A549 (cell line): Measurements from ENCODE around the gene GCK. TPM values are rescaled to one million over a fixed set of nuclear protein-coding genes. Genes with fewer than 3 reads are reported as not detected.

Experiments used
- ATAC-seq, 2 experiments: fragments of 200-7000 bp in 1 of 2; fragments of >200 bp in 1 of 2; cut with Nextera tagmentation in 1 of 2; cut with Tn5 transposase in 1 of 2; 3 replicates each; pipeline versions ENCODE4 v1.8.0 to v1.9.1; 2018 to 2020; ENCODE audit warnings: mild to moderate bottlenecking in 1 of 2, moderate library complexity in 1 of 2
- CTCF ChIA-PET: fragments of 300-600 bp; sonication (Branson Sonifier 250); formaldehyde crosslinking; extraction: SDS; loops from one replicate; lab custom pipeline; 2021; ENCODE audit warnings: antibody characterized with exemption, inconsistent platforms; lab: Yijun Ruan, JAX
- POLR2A ChIA-PET: fragments of 350-600 bp; formaldehyde crosslinking; extraction: SDS; loops from one replicate; lab custom pipeline; 2021; ENCODE audit warnings: antibody characterized with exemption, inconsistent platforms; lab: Yijun Ruan, JAX
- DNase-seq, 2 experiments: peaks; one replicate each; pipeline versions ENCODE4 v3.0.0 to v3.0.0-alpha.2; 2011 to 2016; ENCODE audit warnings: low read depth in 1 of 2, low spot score in 1 of 2
- FAIRE-seq: peaks from 2 replicates; lab custom pipeline; 2011; peaks lifted over from hg19 to GRCh38; lab: Jason Lieb, UNC
- H3K27ac ChIP-seq, 2 experiments: fragments of >200 bp; sonication (Bioruptor Twin); formaldehyde crosslinking; 3 replicates each; pipeline ENCODE4 v1.5.1; 2016 to 2017
- H3K4me1 ChIP-seq: fragments of >200 bp; sonication (Bioruptor Twin); formaldehyde crosslinking; 3 replicates; pipeline ENCODE4 v1.6.1; 2016
- H3K4me2 ChIP-seq: fragments of >200 bp; sonication (Bioruptor Twin); formaldehyde crosslinking; 3 replicates; pipeline ENCODE4 v1.6.1; 2016
- H3K4me3 ChIP-seq: fragments of >200 bp; sonication (Bioruptor Twin); formaldehyde crosslinking; 3 replicates; pipeline ENCODE4 v1.5.1; 2016
- H3K9me3 ChIP-seq: fragments of >200 bp; sonication (Bioruptor Twin); formaldehyde crosslinking; 3 replicates; pipeline ENCODE4 v1.6.1; 2016
- CBX2 ChIP-seq: fragments of 200-600 bp; sonication (generic); IDR thresholded peaks from 2 replicates; pipeline ENCODE4 v1.6.1; 2016; ENCODE audit warnings: low read depth, mild to moderate bottlenecking, borderline replicate concordance
- CBX8 ChIP-seq: fragments of 200-600 bp; sonication (generic); IDR thresholded peaks from 2 replicates; pipeline ENCODE4 v1.6.1; 2016
- CHD4 ChIP-seq: fragments of 200-600 bp; sonication (generic); IDR thresholded peaks from 2 replicates; pipeline ENCODE4 v1.6.1; 2016; ENCODE audit warnings: antibody characterized with exemption, mild to moderate bottlenecking, borderline replicate concordance
- E2F6 ChIP-seq: IDR thresholded peaks from 2 replicates; pipeline ENCODE4 v1.6.1; 2012; ENCODE audit warnings: low read depth, borderline replicate concordance
- EHMT2 ChIP-seq: fragments of 200-600 bp; sonication (generic); IDR thresholded peaks from 2 replicates; pipeline ENCODE4 v1.6.1; 2016; ENCODE audit warnings: antibody characterized with exemption, low read depth, mild to moderate bottlenecking, moderate library complexity
- ELK1 ChIP-seq: fragments of 150-350 bp; IDR thresholded peaks from 2 replicates; pipeline ENCODE4 v1.6.1; 2014; ENCODE audit warnings: low read depth, mild to moderate bottlenecking, low read length
- FOSB ChIP-seq: fragments of 250-450 bp; sonication (Bioruptor Pico); IDR thresholded peaks from 2 replicates; pipeline ENCODE4 v1.5.0; 2020; ENCODE audit warnings: mild to moderate bottlenecking, moderate library complexity
- FOXS1 ChIP-seq: fragments of 250-450 bp; sonication (Bioruptor Pico); IDR thresholded peaks from 2 replicates; pipeline ENCODE4 v1.5.0; 2020; ENCODE audit warnings: mild to moderate bottlenecking, moderate library complexity
- HES2 ChIP-seq: fragments of >200 bp; sonication (Bioruptor Twin); formaldehyde crosslinking; IDR thresholded peaks from 2 replicates; pipeline ENCODE4 v1.6.1; 2016
- HOXB5 ChIP-seq: fragments of 250-450 bp; sonication (Bioruptor Pico); IDR thresholded peaks from 2 replicates; pipeline ENCODE4 v1.5.0; 2020; ENCODE audit warnings: mild to moderate bottlenecking, moderate library complexity
- JUN ChIP-seq, 2 experiments: fragments of >200 bp; sonication (Bioruptor Twin); formaldehyde crosslinking; IDR thresholded peaks; 2 replicates in 1 of 2; 3 replicates in 1 of 2; pipeline ENCODE4 v1.6.1; 2016 to 2017
- JUNB ChIP-seq: fragments of >200 bp; sonication (Bioruptor Twin); formaldehyde crosslinking; IDR thresholded peaks from 2 replicates; pipeline ENCODE4 v1.6.1; 2016
- KDM1A ChIP-seq: fragments of 200-600 bp; sonication (generic); IDR thresholded peaks from 2 replicates; pipeline ENCODE4 v1.6.1; 2016; ENCODE audit warnings: low read depth, mild to moderate bottlenecking
- KDM5A ChIP-seq: fragments of 200-600 bp; sonication (generic); IDR thresholded peaks from 2 replicates; pipeline ENCODE4 v1.6.1; 2016; ENCODE audit warnings: antibody characterized with exemption, mild to moderate bottlenecking
- MAZ ChIP-seq: fragments of 150-350 bp; IDR thresholded peaks from 2 replicates; pipeline ENCODE4 v1.6.1; 2014; ENCODE audit warnings: antibody characterized with exemption, low read depth, low read length, borderline replicate concordance
- NFE2L2 ChIP-seq: fragments of 150-350 bp; conservative IDR thresholded peaks from 2 replicates; pipeline ENCODE4 v1.6.1; 2014; ENCODE audit warnings: low read length
- NR3C1 ChIP-seq: fragments of >200 bp; sonication (Bioruptor Twin); formaldehyde crosslinking; IDR thresholded peaks from 3 replicates; pipeline ENCODE4 v1.6.1; 2017
- POLR2A ChIP-seq: IDR thresholded peaks from 2 replicates; pipeline ENCODE4 v1.6.1; 2012; ENCODE audit warnings: mild to moderate bottlenecking, low read length
- POLR2AphosphoS2 ChIP-seq: conservative IDR thresholded peaks from 2 replicates; pipeline ENCODE4 v1.6.1; 2012; ENCODE audit warnings: low read length, improper control_type of control experiment, inconsistent platforms
- RCOR1 ChIP-seq: fragments of 150-350 bp; IDR thresholded peaks from 2 replicates; pipeline ENCODE4 v1.6.1; 2014; ENCODE audit warnings: antibody characterized with exemption, low read length, low read depth
- RFX5 ChIP-seq: fragments of 450-650 bp; IDR thresholded peaks from 2 replicates; pipeline ENCODE4 v1.7.1; 2014; ENCODE audit warnings: antibody characterized with exemption, mild to moderate bottlenecking, moderate library complexity
- SREBF2 ChIP-seq: fragments of 450-650 bp; IDR thresholded peaks from 2 replicates; pipeline ENCODE4 v1.6.1; 2014; ENCODE audit warnings: mild to moderate bottlenecking, moderate library complexity
- TFCP2L1 ChIP-seq: fragments of 250-450 bp; sonication (Bioruptor Pico); IDR thresholded peaks from 2 replicates; pipeline ENCODE4 v1.5.0; 2021; ENCODE audit warnings: mild to moderate bottlenecking
- WGBS: methylation state at CpG from one replicate; pipeline ENCODE4 v1.1.6; 2017; ENCODE audit errors: missing lambda C conversion rate; 5-methylcytosine and 5-hydroxymethylcytosine counted together
- polyA plus RNA-seq, 4 experiments: library from polyadenylated mRNA; depleted of rRNA in 3 of 4; stranded (reverse); fragments of >200 nt; fragmentation: RNase III in 1 of 4; extraction: RNeasy Plus Mini Kit Qiagen cat#74134 plus additional on column Dnase treatment in 1 of 4; gene quantifications; 2 replicates in 3 of 4; 3 replicates in 1 of 4; pipeline ENCODE4 v1.2.3, GENCODE V29; 2011 to 2017
- TF ChIP-seq, protein P1 (sequence below): IDR thresholded peaks from 2 replicates; pipeline ENCODE4 v1.6.1; 2012
- TF ChIP-seq, protein P2 (sequence below): fragments of 200-600 bp; sonication (generic); IDR thresholded peaks from 2 replicates; pipeline ENCODE4 v1.6.1; 2016; ENCODE audit warnings: antibody characterized with exemption, mild to moderate bottlenecking, moderate library complexity

GCK gene
- polyA plus RNA-seq, 2 of the 4 experiments (the other 2 are of a cell fraction): 0.12 TPM; not detected in 1

DNA sequence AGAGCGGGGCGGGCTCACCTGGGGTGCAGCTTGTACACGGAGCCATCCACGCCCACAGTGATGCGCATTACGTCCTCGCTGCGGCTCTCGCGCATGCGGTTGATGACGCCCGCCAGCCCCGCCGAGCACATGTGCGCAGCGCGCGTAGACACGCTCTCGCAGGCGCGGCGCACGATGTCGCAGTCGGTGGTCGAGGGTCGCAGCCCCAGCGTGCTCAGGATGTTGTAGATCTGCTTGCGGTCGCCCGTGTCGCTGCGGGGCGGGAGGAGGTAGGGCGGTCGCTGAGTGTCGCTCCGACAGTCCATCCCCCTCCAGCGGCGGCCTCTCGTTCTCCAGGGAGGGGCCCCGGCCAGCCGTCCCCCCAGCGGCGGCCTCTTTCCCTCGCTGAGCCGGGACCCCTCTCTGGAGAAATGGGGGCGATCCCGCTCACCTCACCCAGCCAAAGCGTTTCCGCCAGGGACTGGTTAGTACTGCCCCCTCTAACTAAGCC lies 43.7 kb downstream of the GCK start:
- 89% methylated on average over 49 of the region's 53 CpGs for WGBS
- Histone ChIP-seq H3K4me1 (no peaks in the 10 kb centered on the region), H3K27ac (no peak overlapping the region), H3K9me3 (no peaks in the 10 kb centered on the region)
- TF ChIP-seq CBX8 (no peak), POLR2A (no peak), NR3C1 (no peak), CBX2 (no peak), E2F6 (no peak), RCOR1 (no peak), FOXS1 (CRISPR knock-in tag) (no peak), EHMT2 (no peak), SREBF2 (no peak), RFX5 (no peak)
- TF ChIP-seq, protein P1, sequence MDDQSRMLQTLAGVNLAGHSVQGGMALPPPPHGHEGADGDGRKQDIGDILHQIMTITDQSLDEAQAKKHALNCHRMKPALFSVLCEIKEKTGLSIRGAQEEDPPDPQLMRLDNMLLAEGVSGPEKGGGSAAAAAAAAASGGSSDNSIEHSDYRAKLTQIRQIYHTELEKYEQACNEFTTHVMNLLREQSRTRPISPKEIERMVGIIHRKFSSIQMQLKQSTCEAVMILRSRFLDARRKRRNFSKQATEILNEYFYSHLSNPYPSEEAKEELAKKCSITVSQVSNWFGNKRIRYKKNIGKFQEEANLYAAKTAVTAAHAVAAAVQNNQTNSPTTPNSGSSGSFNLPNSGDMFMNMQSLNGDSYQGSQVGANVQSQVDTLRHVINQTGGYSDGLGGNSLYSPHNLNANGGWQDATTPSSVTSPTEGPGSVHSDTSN: no peak
- TF ChIP-seq, all 56 proteins: peak for 0
- FAIRE-seq: no peak
- CTCF ChIA-PET: interaction anchor here (0.6 kb wide), 1 partner anchor 68 kb away, joined by 3 read pairs; no protein-coding TSS in a partner anchor
- no peak for DNase-seq
- Histone ChIP-seq H3K4me3 (no peak overlapping the region), H3K4me2 (peak overlapping the region; percentile 58)
- POLR2A ChIA-PET: no interaction called here
- ATAC-seq: no peak

- ATAC-seq (no peak), DNase-seq (no peak), FAIRE-seq (no peak)
- H3K4me1 ChIP-seq: no peaks in the 10 kb centered on the region
- no peak overlapping the region for H3K4me2 ChIP-seq
- ChIA-PET CTCF (interaction anchor here (0.6 kb wide), 1 partner anchor 68 kb away, joined by 3 read pairs; no protein-coding TSS in a partner anchor), POLR2A (no interaction called here)
- H3K9me3 ChIP-seq: no peaks in the 10 kb centered on the region
- no peak overlapping the region for H3K27ac ChIP-seq
- TF ChIP-seq, protein P2, sequence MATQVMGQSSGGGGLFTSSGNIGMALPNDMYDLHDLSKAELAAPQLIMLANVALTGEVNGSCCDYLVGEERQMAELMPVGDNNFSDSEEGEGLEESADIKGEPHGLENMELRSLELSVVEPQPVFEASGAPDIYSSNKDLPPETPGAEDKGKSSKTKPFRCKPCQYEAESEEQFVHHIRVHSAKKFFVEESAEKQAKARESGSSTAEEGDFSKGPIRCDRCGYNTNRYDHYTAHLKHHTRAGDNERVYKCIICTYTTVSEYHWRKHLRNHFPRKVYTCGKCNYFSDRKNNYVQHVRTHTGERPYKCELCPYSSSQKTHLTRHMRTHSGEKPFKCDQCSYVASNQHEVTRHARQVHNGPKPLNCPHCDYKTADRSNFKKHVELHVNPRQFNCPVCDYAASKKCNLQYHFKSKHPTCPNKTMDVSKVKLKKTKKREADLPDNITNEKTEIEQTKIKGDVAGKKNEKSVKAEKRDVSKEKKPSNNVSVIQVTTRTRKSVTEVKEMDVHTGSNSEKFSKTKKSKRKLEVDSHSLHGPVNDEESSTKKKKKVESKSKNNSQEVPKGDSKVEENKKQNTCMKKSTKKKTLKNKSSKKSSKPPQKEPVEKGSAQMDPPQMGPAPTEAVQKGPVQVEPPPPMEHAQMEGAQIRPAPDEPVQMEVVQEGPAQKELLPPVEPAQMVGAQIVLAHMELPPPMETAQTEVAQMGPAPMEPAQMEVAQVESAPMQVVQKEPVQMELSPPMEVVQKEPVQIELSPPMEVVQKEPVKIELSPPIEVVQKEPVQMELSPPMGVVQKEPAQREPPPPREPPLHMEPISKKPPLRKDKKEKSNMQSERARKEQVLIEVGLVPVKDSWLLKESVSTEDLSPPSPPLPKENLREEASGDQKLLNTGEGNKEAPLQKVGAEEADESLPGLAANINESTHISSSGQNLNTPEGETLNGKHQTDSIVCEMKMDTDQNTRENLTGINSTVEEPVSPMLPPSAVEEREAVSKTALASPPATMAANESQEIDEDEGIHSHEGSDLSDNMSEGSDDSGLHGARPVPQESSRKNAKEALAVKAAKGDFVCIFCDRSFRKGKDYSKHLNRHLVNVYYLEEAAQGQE: no peak
- TF ChIP-seq FOXS1 (CRISPR knock-in tag) (no peak), NFE2L2 (no peak), JUN (IDR thresholded peaks at IDR 0.05) (no peak), HES2 (no peak), TFCP2L1 (CRISPR knock-in tag) (no peak)
- H3K4me3 ChIP-seq: no peak overlapping the region
- WGBS: 86% methylated on average over 23 of the region's 31 CpGs
These were observed 44.2 kb downstream of the GCK start for GRCh38 chr7:44144968-44145478.

GRCh38 chr7:44144426-44144967 lies 44.7 kb downstream of the GCK start:
- TF ChIP-seq JUNB (no peak), MAZ (no peak), ELK1 (no peak), KDM1A (no peak), FOSB (CRISPR knock-in tag) (no peak), HOXB5 (CRISPR knock-in tag) (no peak), POLR2AphosphoS2 (no peak), FOXS1 (CRISPR knock-in tag) (no peak), CHD4 (no peak), KDM5A (no peak), EHMT2 (no peak)
- TF ChIP-seq, protein P1: no peak
- no peak for FAIRE-seq
- 87% methylated on average over 5 of the region's 6 CpGs for WGBS

More at GRCh38 chr7:44144426-44144967, 44.7 kb downstream of the GCK start:
- no peak for DNase-seq
- Histone ChIP-seq H3K27ac (no peak overlapping the region), H3K9me3 (no peaks in the 10 kb centered on the region), H3K4me3 (no peak overlapping the region), H3K4me1 (no peaks in the 10 kb centered on the region), H3K4me2 (no peak overlapping the region)
- ATAC-seq: no peak
- ChIA-PET CTCF (interaction anchor here (1.0 kb wide), 1 partner anchor 10 kb away, joined by 3 read pairs; no protein-coding TSS in a partner anchor), POLR2A (no interaction called here)
